ENCODE measurements around the gene UNC93B1. TPM values are rescaled to one million over a fixed set of nuclear protein-coding genes. Genes with fewer than 3 reads are reported as not detected.

The UNC93B1 gene
- total RNA-seq, 1 experiment from 2014 or later = 1.4 TPM

DNA sequence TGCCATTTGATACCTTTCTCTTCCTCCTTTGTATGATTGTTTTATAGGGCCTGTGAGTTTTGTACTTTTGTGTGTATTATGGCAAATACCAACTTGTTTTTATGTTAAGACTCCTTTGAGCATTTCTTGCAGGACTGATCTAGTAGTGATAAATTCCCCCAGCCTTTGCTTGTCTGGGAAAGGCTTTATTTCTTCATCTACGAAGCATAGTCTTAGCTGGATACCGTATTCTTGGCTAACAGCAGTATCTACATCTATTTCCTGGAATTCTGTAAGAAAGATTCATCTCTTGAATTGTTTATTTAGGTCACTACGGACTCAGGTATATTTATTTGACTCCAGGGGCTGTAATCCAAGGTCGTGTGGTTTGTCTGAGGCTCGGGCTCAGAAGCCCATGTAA, 20.6 kb upstream of the UNC93B1 start:
- no peak overlapping the region for H3K4me3 ChIP-seq (ENCODE audit: low read depth, low read length, poor library complexity, severe bottlenecking)
- intact Hi-C loops (cut with micrococcal nuclease; ENCODE audit: unreplicated experiment) = no loop called here
- TF ChIP-seq EZH2 (IDR thresholded peaks at IDR 0.05; ENCODE audit: borderline replicate concordance, low read depth, low read length, poor library complexity, severe bottlenecking) = no peak
- TF ChIP-seq, protein P1, sequence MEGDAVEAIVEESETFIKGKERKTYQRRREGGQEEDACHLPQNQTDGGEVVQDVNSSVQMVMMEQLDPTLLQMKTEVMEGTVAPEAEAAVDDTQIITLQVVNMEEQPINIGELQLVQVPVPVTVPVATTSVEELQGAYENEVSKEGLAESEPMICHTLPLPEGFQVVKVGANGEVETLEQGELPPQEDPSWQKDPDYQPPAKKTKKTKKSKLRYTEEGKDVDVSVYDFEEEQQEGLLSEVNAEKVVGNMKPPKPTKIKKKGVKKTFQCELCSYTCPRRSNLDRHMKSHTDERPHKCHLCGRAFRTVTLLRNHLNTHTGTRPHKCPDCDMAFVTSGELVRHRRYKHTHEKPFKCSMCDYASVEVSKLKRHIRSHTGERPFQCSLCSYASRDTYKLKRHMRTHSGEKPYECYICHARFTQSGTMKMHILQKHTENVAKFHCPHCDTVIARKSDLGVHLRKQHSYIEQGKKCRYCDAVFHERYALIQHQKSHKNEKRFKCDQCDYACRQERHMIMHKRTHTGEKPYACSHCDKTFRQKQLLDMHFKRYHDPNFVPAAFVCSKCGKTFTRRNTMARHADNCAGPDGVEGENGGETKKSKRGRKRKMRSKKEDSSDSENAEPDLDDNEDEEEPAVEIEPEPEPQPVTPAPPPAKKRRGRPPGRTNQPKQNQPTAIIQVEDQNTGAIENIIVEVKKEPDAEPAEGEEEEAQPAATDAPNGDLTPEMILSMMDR (conservative IDR thresholded peaks at IDR 0.05; ENCODE audit: low read depth, low read length) = no peak
- DNase-seq (ENCODE audit: low spot score) = no peak
- ChIA-PET CTCF (no interaction called here), POLR2A (ENCODE audit: low non-redundant PET) (no interaction called here)
- H3K4me1 ChIP-seq (ENCODE audit: insufficient read depth, low read length, poor library complexity, severe bottlenecking) = no peaks in the 10 kb centered on the region
- no peak overlapping the region for H3K27ac ChIP-seq (ENCODE audit: low read depth, low read length, poor library complexity, severe bottlenecking)
- no peaks in the 10 kb centered on the region for H3K9me3 ChIP-seq (ENCODE audit: low read depth, low read length, poor library complexity, severe bottlenecking)
- no peaks in the 10 kb centered on the region for H3K27me3 ChIP-seq (replicated peaks; ENCODE audit: insufficient read depth, low read depth, low read length, poor library complexity)
- no peaks in the 10 kb centered on the region for H3K36me3 ChIP-seq (ENCODE audit: insufficient read depth, low read length, poor library complexity, severe bottlenecking)
- no TSS peak for BruUV-seq (replicated peaks)

DNA sequence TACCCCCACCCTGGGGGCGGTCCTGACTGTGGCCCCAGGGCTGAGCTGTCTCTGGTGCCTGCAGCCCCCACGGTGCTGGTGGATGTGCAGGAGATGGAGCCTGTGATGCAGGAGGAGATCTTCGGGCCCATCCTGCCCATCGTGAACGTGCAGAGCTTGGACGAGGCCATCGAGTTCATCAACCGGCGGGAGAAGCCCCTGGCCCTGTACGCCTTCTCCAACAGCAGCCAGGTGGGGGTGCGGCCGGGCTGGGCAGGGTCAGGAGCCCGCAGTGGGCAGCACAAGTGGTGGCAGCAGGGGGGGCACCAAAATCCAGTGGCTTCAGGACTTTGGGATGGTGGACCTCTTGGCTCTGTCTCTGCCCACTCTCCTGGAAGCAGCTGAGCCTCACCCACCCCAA, 18.6 kb upstream of the UNC93B1 start:
- POLR2A ChIA-PET (ENCODE audit: low non-redundant PET) = no interaction called here
- TF ChIP-seq EZH2 (IDR thresholded peaks at IDR 0.05; ENCODE audit: borderline replicate concordance, low read depth, low read length, poor library complexity, severe bottlenecking) = no peak
- TF ChIP-seq, protein P1 (conservative IDR thresholded peaks at IDR 0.05; ENCODE audit: low read depth, low read length) = no peak
- intact Hi-C loops (cut with micrococcal nuclease; ENCODE audit: unreplicated experiment) = no loop called here

DNA sequence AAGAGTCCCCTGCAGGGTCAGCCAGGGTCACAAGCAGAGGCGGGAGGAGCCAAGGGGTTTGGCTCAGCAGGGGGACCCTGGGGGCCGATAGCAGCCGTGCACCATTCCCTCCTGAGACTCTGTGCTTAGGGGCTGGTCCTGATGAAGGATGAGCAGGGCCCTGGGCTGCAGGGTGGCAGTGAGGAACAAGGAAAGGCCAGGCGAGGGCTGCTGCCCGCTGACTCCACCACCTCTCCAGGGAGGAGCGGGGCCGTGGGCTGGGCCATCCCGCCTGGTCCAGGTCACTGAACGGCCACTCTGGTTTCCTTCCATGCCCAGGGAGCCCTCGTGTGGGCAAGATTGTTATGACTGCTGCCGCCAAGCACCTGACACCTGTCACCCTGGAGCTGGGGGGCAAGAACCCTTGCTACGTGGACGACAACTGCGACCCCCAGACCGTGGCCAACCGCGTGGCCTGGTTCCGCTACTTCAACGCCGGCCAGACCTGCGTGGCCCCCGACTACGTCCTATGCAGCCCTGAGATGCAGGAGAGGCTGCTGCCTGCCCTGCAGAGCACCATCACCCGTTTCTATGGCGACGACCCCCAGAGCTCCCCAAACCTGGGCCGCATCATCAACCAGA, 17.4 kb upstream of the UNC93B1 start:
- H3K4me3 ChIP-seq (ENCODE audit: low read depth, low read length, poor library complexity, severe bottlenecking) = no peak overlapping the region
- intact Hi-C loops (cut with micrococcal nuclease; ENCODE audit: unreplicated experiment) = no loop called here
- no peaks in the 10 kb centered on the region for H3K9me3 ChIP-seq (ENCODE audit: low read depth, low read length, poor library complexity, severe bottlenecking)
- no peaks in the 10 kb centered on the region for H3K27me3 ChIP-seq (replicated peaks; ENCODE audit: insufficient read depth, low read depth, low read length, poor library complexity)
- DNase-seq (ENCODE audit: low spot score) = no peak
- H3K36me3 ChIP-seq (ENCODE audit: insufficient read depth, low read length, poor library complexity, severe bottlenecking) = no peaks in the 10 kb centered on the region
- ChIA-PET CTCF (no interaction called here), POLR2A (ENCODE audit: low non-redundant PET) (interaction anchor here (0.6 kb wide), 1 partner anchor 16 kb away, joined by 3 read pairs; no protein-coding TSS in a partner anchor)
- BruUV-seq (replicated peaks) = no TSS peak
- no peak overlapping the region for H3K27ac ChIP-seq (ENCODE audit: low read depth, low read length, poor library complexity, severe bottlenecking)
- H3K4me1 ChIP-seq (ENCODE audit: insufficient read depth, low read length, poor library complexity, severe bottlenecking) = no peaks in the 10 kb centered on the region
- TF ChIP-seq, protein P1 (conservative IDR thresholded peaks at IDR 0.05; ENCODE audit: low read depth, low read length) = 0 out of 2 replicates have a peak, but pooled peaks have one; percentile 20
- TF ChIP-seq EZH2 (IDR thresholded peaks at IDR 0.05; ENCODE audit: borderline replicate concordance, low read depth, low read length, poor library complexity, severe bottlenecking) = no peak

More for the DNA sequence above, 18.6 kb upstream of the UNC93B1 start:
- no peaks in the 10 kb centered on the region for H3K36me3 ChIP-seq (ENCODE audit: insufficient read depth, low read length, poor library complexity, severe bottlenecking)
- H3K27ac ChIP-seq (ENCODE audit: low read depth, low read length, poor library complexity, severe bottlenecking) = no peak overlapping the region
- H3K9me3 ChIP-seq (ENCODE audit: low read depth, low read length, poor library complexity, severe bottlenecking) = no peaks in the 10 kb centered on the region
- no peak for DNase-seq (ENCODE audit: low spot score)
- no peaks in the 10 kb centered on the region for H3K4me1 ChIP-seq (ENCODE audit: insufficient read depth, low read length, poor library complexity, severe bottlenecking)
- CTCF ChIA-PET = no interaction called here
- no peak overlapping the region for H3K4me3 ChIP-seq (ENCODE audit: low read depth, low read length, poor library complexity, severe bottlenecking)
- no TSS peak for BruUV-seq (replicated peaks)
- no peaks in the 10 kb centered on the region for H3K27me3 ChIP-seq (replicated peaks; ENCODE audit: insufficient read depth, low read depth, low read length, poor library complexity)
